WTC11 (cell line): ENCODE results near the gene DBR1. TPM values are rescaled to one million over a fixed set of nuclear protein-coding genes. Genes with fewer than 3 reads are reported as not detected.

Source experiments
- ATAC-seq: fragments of 200-7000 bp; cut with Tn5 transposase; 2 replicates; pipeline ENCODE4 v1.10.0; 2021; ENCODE audit warnings: mild to moderate bottlenecking, moderate library complexity
- CTCF ChIA-PET: fragments of 300-600 bp; sonication (Branson Sonifier 250); formaldehyde crosslinking; loops from one replicate; lab custom pipeline; 2021; ENCODE audit warnings: antibody characterized with exemption; lab: Charles Lee
- POLR2A ChIA-PET: fragments of 350-600 bp; sonication (Branson Sonifier 250); formaldehyde crosslinking; loops from one replicate; lab custom pipeline; 2021; ENCODE audit warnings: antibody characterized with exemption; lab: Charles Lee
- DNase-seq: peaks from one replicate; pipeline ENCODE4 v3.0.0; 2021; ENCODE audit warnings: low spot score
- H3K27ac Mint-ChIP-seq: 2 replicates; pipeline ENCODE4 v1.8.0; 2021; ENCODE audit warnings: mixed read lengths
- H3K27me3 Mint-ChIP-seq: 2 replicates; pipeline ENCODE4 v1.8.0; 2021; ENCODE audit warnings: low read depth, mild to moderate bottlenecking, moderate library complexity, mixed read lengths
- H3K36me3 Mint-ChIP-seq: 2 replicates; pipeline ENCODE4 v1.8.0; 2021; ENCODE audit warnings: mixed read lengths
- H3K4me1 Mint-ChIP-seq: 2 replicates; pipeline ENCODE4 v1.8.0; 2022; ENCODE audit warnings: mixed read lengths
- H3K4me3 Mint-ChIP-seq: 2 replicates; pipeline ENCODE4 v1.8.0; 2021; ENCODE audit warnings: mild to moderate bottlenecking, moderate library complexity, mixed read lengths
- H3K9me3 Mint-ChIP-seq: 2 replicates; pipeline ENCODE4 v1.8.0; 2021; ENCODE audit warnings: mixed read lengths
- CREB1 ChIP-seq: sonication (generic); formaldehyde crosslinking; IDR thresholded peaks from 2 replicates; pipeline ENCODE4 v1.8.0; 2023; ENCODE audit warnings: mild to moderate bottlenecking, missing genetic modification reagents
- E2F1 ChIP-seq: sonication (generic); formaldehyde crosslinking; IDR thresholded peaks from 2 replicates; pipeline ENCODE4 v1.8.0; 2022; ENCODE audit warnings: mild to moderate bottlenecking, missing genetic modification reagents
- FOXJ3 ChIP-seq: sonication (generic); formaldehyde crosslinking; IDR thresholded peaks from 2 replicates; pipeline ENCODE4 v1.9.0; 2021; ENCODE audit warnings: missing genetic modification reagents, mild to moderate bottlenecking, borderline replicate concordance
- GTF2I ChIP-seq: fragments of 250-450 bp; sonication (Bioruptor Pico); conservative IDR thresholded peaks from 2 replicates; pipeline ENCODE4 v1.4.0; 2021; ENCODE audit warnings: mild to moderate bottlenecking
- HMGA2 ChIP-seq: fragments of 250-450 bp; sonication (Bioruptor Pico); IDR thresholded peaks from 2 replicates; pipeline ENCODE4 v1.4.0; 2021; ENCODE audit warnings: mild to moderate bottlenecking, moderate library complexity
- HMGXB4 ChIP-seq: sonication (generic); formaldehyde crosslinking; IDR thresholded peaks from 2 replicates; pipeline ENCODE4 v1.8.1; 2023; ENCODE audit warnings: mild to moderate bottlenecking, moderate library complexity, missing genetic modification reagents
- IRF1 ChIP-seq: sonication (generic); formaldehyde crosslinking; IDR thresholded peaks from 2 replicates; pipeline ENCODE4 v1.8.0; 2023; ENCODE audit warnings: missing genetic modification reagents
- IRF2 ChIP-seq: sonication (generic); formaldehyde crosslinking; IDR thresholded peaks from 2 replicates; pipeline ENCODE4 v1.8.0; 2022; ENCODE audit warnings: low read depth, missing genetic modification reagents, borderline replicate concordance
- KAT7 ChIP-seq: sonication (generic); formaldehyde crosslinking; IDR thresholded peaks from 2 replicates; pipeline ENCODE4 v1.8.1; 2023; ENCODE audit warnings: missing genetic modification reagents, mild to moderate bottlenecking, borderline replicate concordance
- MAX ChIP-seq: sonication (generic); formaldehyde crosslinking; IDR thresholded peaks from 2 replicates; pipeline ENCODE4 v1.8.0; 2022; ENCODE audit warnings: mild to moderate bottlenecking, missing genetic modification reagents
- MLX ChIP-seq: sonication (generic); formaldehyde crosslinking; IDR thresholded peaks from 2 replicates; pipeline ENCODE4 v1.8.1; 2023; ENCODE audit warnings: mild to moderate bottlenecking, missing genetic modification reagents, moderate library complexity
- MXD4 ChIP-seq: fragments of 250-450 bp; sonication (Bioruptor Pico); IDR thresholded peaks from 2 replicates; pipeline ENCODE4 v1.8.0; 2021; ENCODE audit warnings: mild to moderate bottlenecking, moderate library complexity, borderline replicate concordance
- MYBL2 ChIP-seq: sonication (generic); formaldehyde crosslinking; IDR thresholded peaks from 2 replicates; pipeline ENCODE4 v1.8.1; 2023; ENCODE audit warnings: mild to moderate bottlenecking, moderate library complexity, missing genetic modification reagents
- NFATC4 ChIP-seq: fragments of 250-450 bp; sonication (Bioruptor Pico); IDR thresholded peaks from 2 replicates; pipeline ENCODE4 v1.9.0; 2021; ENCODE audit warnings: mild to moderate bottlenecking
- NFYB ChIP-seq: sonication (generic); formaldehyde crosslinking; conservative IDR thresholded peaks from 2 replicates; pipeline ENCODE4 v1.8.0; 2022; ENCODE audit warnings: low read depth, missing genetic modification reagents
- ZBTB21 ChIP-seq: sonication (generic); formaldehyde crosslinking; IDR thresholded peaks from 2 replicates; pipeline ENCODE4 v1.8.1; 2023; ENCODE audit warnings: mild to moderate bottlenecking, missing genetic modification reagents, borderline replicate concordance
- ZNF219 ChIP-seq: sonication (generic); formaldehyde crosslinking; IDR thresholded peaks from 2 replicates; pipeline ENCODE4 v1.8.0; 2023; ENCODE audit warnings: missing genetic modification reagents, mild to moderate bottlenecking, borderline replicate concordance
- ZNF396 ChIP-seq: fragments of 250-450 bp; sonication (Bioruptor Pico); IDR thresholded peaks from 2 replicates; pipeline ENCODE4 v1.8.0; 2021; ENCODE audit warnings: mild to moderate bottlenecking, moderate library complexity, borderline replicate concordance
- ZNF416 ChIP-seq: fragments of 250-450 bp; sonication (Bioruptor Pico); IDR thresholded peaks from 2 replicates; pipeline ENCODE4 v1.9.0; 2021; ENCODE audit warnings: mild to moderate bottlenecking, inconsistent platforms
- ZNF423 ChIP-seq: fragments of 250-450 bp; sonication (Bioruptor Pico); IDR thresholded peaks from 2 replicates; pipeline ENCODE4 v2.1.2; 2022; ENCODE audit warnings: mild to moderate bottlenecking, moderate library complexity
- total RNA-seq: library from RNA; stranded (reverse); gene quantifications from 3 replicates; pipeline ENCODE4 v1.2.3, GENCODE V29; 2021
- TF ChIP-seq, protein P1 (sequence below): sonication (generic); formaldehyde crosslinking; IDR thresholded peaks from 2 replicates; pipeline ENCODE4 v1.8.1; 2023; ENCODE audit warnings: mild to moderate bottlenecking, missing genetic modification reagents
- TF ChIP-seq, protein P2 (sequence below): sonication (generic); formaldehyde crosslinking; IDR thresholded peaks from 2 replicates; pipeline ENCODE4 v1.8.1; 2022; ENCODE audit warnings: missing genetic modification reagents, borderline replicate concordance
- TF ChIP-seq, protein P3 (sequence below): sonication (generic); formaldehyde crosslinking; IDR thresholded peaks from 2 replicates; pipeline ENCODE4 v1.8.1; 2023; ENCODE audit warnings: mild to moderate bottlenecking, missing genetic modification reagents, borderline replicate concordance

DBR1 gene
- total RNA-seq, 1 experiment from 2014 or later, result 19.3 TPM

DNA sequence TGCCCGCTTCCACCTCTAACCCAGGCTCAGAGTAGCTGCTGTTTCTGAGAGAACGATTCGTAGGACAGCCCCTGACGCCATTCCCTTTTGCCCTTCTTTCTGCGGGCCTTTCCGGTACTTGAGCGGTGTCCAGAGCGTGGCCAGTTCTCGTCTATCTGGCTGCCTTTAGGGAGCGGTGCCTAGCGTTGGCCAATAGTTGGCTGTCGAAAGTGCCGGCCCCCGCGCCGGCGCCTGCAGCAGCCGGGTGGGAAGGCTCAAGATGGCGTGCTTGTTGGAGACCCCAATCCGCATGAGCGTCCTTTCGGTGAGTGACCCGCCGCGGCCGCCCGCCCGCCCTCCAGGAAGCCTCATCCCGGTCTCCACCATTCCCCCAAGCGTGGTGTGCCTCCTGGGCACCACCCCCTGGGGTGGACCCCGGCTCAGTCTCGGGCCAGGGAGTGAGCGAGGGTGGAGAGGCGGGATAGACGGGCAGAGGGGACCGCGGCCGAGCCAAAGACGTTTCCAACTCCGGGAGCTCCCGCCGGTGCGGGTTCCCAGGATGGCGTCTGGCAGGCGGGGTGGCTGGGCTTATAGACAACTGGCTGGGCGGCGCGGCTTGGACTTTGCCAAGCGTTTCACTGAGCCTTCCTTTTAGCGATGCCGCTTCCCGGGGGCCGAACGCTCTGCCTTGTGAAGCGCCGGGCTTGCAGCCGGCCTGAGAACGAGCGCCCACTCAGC, 12.7 kb upstream of the DBR1 start, which contains the start of gene ARMC8:
Gene ARMC8, plus strand, starts transcription at position 6 of the 717 bp plus-strand sequence. Its CDS starts 254 bp downstream, at position 260.
- Mint-ChIP-seq H3K36me3 (peaks cover 16% of the 10 kb centered on the region), H3K4me1 (peaks cover 21% of the 10 kb centered on the region), H3K4me3 (peak within 1 kb of the TSS; percentile 95), H3K27me3 (peaks cover 31% of the 10 kb centered on the region), H3K27ac (peak within 1 kb of the TSS; percentile 100), H3K9me3 (peaks cover 10% of the 10 kb centered on the region)
- ATAC-seq (peak; percentile 64), DNase-seq (peak; percentile 60)
- ChIA-PET POLR2A (interaction anchor here (0.6 to 1.7 kb wide), 6 partner anchors 13 to 247 kb away, joined by 3 to 6 read pairs (median 4); partner anchors contain the start of genes DBR1, DZIP1L and ESYT3), CTCF (interaction anchor here (1.1 to 1.3 kb wide), 2 partner anchors 69 to 146 kb away, joined by 4 to 5 read pairs; no protein-coding TSS in a partner anchor)
- TF ChIP-seq MYBL2 (peak; percentile 73; the same call in 1 of the 2 replicates), ZNF219 (no peak), NFYB (CRISPR knock-in tag) (no peak), MAX (no peak), CREB1 (CRISPR knock-in tag) (no peak), NFATC4 (no peak), MLX (CRISPR knock-in tag) (no peak), HMGA2 (no peak), ZNF396 (CRISPR knock-in tag) (no peak), KAT7 (CRISPR knock-in tag) (0 out of 2 replicates have a peak, but pooled peaks have one; percentile 34), IRF2 (no peak), MXD4 (no peak), IRF1 (CRISPR knock-in tag) (peak; percentile 25; the same call in 1 of the 2 replicates), HMGXB4 (CRISPR knock-in tag) (peak; percentile 83), ZNF416 (CRISPR knock-in tag) (no peak), FOXJ3 (CRISPR knock-in tag) (no peak), GTF2I (no peak), ZBTB21 (CRISPR knock-in tag) (no peak), E2F1 (CRISPR knock-in tag) (no peak), ZNF423 (no peak)
- TF ChIP-seq, protein P1, sequence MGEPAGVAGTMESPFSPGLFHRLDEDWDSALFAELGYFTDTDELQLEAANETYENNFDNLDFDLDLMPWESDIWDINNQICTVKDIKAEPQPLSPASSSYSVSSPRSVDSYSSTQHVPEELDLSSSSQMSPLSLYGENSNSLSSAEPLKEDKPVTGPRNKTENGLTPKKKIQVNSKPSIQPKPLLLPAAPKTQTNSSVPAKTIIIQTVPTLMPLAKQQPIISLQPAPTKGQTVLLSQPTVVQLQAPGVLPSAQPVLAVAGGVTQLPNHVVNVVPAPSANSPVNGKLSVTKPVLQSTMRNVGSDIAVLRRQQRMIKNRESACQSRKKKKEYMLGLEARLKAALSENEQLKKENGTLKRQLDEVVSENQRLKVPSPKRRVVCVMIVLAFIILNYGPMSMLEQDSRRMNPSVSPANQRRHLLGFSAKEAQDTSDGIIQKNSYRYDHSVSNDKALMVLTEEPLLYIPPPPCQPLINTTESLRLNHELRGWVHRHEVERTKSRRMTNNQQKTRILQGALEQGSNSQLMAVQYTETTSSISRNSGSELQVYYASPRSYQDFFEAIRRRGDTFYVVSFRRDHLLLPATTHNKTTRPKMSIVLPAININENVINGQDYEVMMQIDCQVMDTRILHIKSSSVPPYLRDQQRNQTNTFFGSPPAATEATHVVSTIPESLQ, result no peak
- TF ChIP-seq, protein P2, sequence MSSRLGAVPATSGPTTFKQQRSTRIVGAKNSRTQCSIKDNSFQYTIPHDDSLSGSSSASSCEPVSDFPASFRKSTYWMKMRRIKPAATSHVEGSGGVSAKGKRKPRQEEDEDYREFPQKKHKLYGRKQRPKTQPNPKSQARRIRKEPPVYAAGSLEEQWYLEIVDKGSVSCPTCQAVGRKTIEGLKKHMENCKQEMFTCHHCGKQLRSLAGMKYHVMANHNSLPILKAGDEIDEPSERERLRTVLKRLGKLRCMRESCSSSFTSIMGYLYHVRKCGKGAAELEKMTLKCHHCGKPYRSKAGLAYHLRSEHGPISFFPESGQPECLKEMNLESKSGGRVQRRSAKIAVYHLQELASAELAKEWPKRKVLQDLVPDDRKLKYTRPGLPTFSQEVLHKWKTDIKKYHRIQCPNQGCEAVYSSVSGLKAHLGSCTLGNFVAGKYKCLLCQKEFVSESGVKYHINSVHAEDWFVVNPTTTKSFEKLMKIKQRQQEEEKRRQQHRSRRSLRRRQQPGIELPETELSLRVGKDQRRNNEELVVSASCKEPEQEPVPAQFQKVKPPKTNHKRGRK (CRISPR knock-in tag), result 0 out of 2 replicates have a peak, but pooled peaks have one; percentile 25
- TF ChIP-seq, protein P3, sequence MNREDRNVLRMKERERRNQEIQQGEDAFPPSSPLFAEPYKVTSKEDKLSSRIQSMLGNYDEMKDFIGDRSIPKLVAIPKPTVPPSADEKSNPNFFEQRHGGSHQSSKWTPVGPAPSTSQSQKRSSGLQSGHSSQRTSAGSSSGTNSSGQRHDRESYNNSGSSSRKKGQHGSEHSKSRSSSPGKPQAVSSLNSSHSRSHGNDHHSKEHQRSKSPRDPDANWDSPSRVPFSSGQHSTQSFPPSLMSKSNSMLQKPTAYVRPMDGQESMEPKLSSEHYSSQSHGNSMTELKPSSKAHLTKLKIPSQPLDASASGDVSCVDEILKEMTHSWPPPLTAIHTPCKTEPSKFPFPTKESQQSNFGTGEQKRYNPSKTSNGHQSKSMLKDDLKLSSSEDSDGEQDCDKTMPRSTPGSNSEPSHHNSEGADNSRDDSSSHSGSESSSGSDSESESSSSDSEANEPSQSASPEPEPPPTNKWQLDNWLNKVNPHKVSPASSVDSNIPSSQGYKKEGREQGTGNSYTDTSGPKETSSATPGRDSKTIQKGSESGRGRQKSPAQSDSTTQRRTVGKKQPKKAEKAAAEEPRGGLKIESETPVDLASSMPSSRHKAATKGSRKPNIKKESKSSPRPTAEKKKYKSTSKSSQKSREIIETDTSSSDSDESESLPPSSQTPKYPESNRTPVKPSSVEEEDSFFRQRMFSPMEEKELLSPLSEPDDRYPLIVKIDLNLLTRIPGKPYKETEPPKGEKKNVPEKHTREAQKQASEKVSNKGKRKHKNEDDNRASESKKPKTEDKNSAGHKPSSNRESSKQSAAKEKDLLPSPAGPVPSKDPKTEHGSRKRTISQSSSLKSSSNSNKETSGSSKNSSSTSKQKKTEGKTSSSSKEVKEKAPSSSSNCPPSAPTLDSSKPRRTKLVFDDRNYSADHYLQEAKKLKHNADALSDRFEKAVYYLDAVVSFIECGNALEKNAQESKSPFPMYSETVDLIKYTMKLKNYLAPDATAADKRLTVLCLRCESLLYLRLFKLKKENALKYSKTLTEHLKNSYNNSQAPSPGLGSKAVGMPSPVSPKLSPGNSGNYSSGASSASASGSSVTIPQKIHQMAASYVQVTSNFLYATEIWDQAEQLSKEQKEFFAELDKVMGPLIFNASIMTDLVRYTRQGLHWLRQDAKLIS (CRISPR knock-in tag), result no peak; the same call in 1 of the 2 replicates
